ENCODE measurements around the gene CTNS.
A peak's percentile ranks its signal among the peaks of the same experiment; 100 is the strongest.

The CTNS gene

DNA sequence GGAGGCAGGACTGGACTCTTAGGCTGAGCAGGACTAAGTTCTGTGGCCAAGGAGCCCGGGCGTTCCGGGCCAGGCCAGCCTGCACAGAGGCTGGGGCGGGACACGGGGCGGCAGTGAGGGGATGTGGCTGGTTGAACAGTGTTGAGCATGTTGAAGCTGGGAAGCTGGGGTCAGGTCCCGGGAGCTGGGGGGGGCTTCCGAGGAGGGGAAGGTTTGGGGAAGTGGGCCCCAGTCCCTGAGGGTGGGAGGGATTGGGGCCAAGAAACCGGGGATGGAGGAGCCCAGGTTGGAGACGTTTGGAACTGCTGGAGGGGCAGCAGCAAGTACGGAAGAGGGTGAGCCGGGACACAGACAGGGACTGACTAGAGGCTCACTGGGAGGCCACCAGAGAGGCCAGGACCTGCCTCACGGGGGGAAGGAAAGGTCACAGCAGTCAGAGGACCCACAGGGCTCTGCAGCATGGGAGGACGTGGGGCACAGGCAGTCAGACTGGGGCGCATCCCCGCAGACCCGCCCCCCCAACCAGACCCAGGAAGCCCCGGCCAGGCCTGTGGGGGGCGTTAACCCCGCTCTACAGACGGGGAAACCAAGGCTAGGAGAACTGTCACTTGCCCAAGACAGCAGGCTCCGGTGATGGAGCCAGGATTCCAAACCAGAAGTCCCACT, 22.4 kb downstream of the CTNS start:
- Histone ChIP-seq H3K9me3 (ENCODE audit: control insufficient read depth, insufficient read depth, low read depth, low read length) (no peaks in the 10 kb centered on the region), H3K4me3 (ENCODE audit: low read depth, low read length) (no peak overlapping the region), H3K27ac (ENCODE audit: extremely low read depth, low read depth, low read length) (no peak overlapping the region), H3K36me3 (ENCODE audit: control insufficient read depth in 2 of 2, insufficient read depth in 1 of 2, low read length in 2 of 2) (peaks cover 0 to 45% of the 10 kb centered on the region in 2 experiments; a peak in 1 of 3 replicates), H3K4me1 (ENCODE audit: control insufficient read depth, insufficient read depth, low read length) (no peaks in the 10 kb centered on the region)
- TF ChIP-seq GLIS2 (tag by site-specific recombination; IDR thresholded peaks at IDR 0.05) (peak; percentile 41; the same call in 1 of the 2 replicates), OVOL3 (tag by site-specific recombination; IDR thresholded peaks at IDR 0.05) (no peak), ZBTB44 (tag by site-specific recombination; IDR thresholded peaks at IDR 0.05) (no peak), ZNF610 (tag by site-specific recombination; IDR thresholded peaks at IDR 0.05; ENCODE audit: borderline replicate concordance) (no peak)
- ChIA-PET CTCF (interaction anchor here (0.6 to 3.0 kb wide), 3 partner anchors 12 to 58 kb away, joined by 3 to 8 read pairs (median 3); no protein-coding TSS in a partner anchor), POLR2A (interaction anchor here (1.3 to 5.4 kb wide), 4 partner anchors 9 to 23 kb away, joined by 3 to 26 read pairs (median 14); partner anchors contain the start of genes CTNS, SHPK and TAX1BP3)

DNA sequence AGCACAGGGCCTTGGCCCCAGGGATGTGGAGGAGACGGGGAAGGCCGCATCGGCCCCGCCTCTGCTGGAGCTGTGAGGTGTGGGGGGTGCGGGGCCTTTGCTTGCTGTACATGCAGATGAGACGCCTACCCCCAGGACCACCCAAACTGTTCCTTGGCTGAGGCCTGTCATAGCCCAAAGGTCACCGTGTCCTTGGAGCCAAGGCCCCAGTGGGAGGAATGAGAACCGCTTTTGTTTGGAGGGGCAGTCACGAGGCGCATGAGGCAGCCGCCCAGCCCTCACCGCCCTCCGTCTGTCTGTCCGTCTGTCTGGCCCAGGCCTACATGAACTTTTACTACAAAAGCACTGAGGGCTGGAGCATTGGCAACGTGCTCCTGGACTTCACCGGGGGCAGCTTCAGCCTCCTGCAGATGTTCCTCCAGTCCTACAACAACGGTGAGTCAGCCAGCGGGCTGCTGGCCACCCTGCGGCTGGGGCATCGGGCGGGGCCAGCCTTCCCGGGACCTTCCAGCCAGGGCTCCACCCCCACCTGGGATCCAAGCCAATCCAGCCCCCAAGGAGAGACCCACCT, 23.1 kb downstream of the CTNS start:
- ChIA-PET CTCF (interaction anchor here (0.7 to 1.1 kb wide), 2 partner anchors 59 to 78 kb away, joined by 3 read pairs; no protein-coding TSS in a partner anchor), POLR2A (interaction anchor here (1.3 to 5.4 kb wide), 4 partner anchors 8 to 24 kb away, joined by 3 to 26 read pairs (median 14); partner anchors contain the start of genes CTNS, SHPK and TAX1BP3)
- TF ChIP-seq ZIC2 (tag by site-specific recombination; IDR thresholded peaks at IDR 0.05), result peak; percentile 77
- TF ChIP-seq KLF1 (tag by site-specific recombination; IDR thresholded peaks at IDR 0.05), result peak; percentile 28; the same call in 1 of the 2 replicates
- no peak for TF ChIP-seq KLF16 (tag by site-specific recombination; IDR thresholded peaks at IDR 0.05)
- TF ChIP-seq, protein P1, sequence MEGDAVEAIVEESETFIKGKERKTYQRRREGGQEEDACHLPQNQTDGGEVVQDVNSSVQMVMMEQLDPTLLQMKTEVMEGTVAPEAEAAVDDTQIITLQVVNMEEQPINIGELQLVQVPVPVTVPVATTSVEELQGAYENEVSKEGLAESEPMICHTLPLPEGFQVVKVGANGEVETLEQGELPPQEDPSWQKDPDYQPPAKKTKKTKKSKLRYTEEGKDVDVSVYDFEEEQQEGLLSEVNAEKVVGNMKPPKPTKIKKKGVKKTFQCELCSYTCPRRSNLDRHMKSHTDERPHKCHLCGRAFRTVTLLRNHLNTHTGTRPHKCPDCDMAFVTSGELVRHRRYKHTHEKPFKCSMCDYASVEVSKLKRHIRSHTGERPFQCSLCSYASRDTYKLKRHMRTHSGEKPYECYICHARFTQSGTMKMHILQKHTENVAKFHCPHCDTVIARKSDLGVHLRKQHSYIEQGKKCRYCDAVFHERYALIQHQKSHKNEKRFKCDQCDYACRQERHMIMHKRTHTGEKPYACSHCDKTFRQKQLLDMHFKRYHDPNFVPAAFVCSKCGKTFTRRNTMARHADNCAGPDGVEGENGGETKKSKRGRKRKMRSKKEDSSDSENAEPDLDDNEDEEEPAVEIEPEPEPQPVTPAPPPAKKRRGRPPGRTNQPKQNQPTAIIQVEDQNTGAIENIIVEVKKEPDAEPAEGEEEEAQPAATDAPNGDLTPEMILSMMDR (tag by site-specific recombination; IDR thresholded peaks at IDR 0.05), result no peak
- TF ChIP-seq GLIS2 (tag by site-specific recombination; IDR thresholded peaks at IDR 0.05), result peak; percentile 64; the same call in 1 of the 2 replicates
- no peak for TF ChIP-seq HOXA7 (CRISPR knock-in tag; IDR thresholded peaks at IDR 0.05; ENCODE audit: borderline replicate concordance)
- TF ChIP-seq, protein P2, sequence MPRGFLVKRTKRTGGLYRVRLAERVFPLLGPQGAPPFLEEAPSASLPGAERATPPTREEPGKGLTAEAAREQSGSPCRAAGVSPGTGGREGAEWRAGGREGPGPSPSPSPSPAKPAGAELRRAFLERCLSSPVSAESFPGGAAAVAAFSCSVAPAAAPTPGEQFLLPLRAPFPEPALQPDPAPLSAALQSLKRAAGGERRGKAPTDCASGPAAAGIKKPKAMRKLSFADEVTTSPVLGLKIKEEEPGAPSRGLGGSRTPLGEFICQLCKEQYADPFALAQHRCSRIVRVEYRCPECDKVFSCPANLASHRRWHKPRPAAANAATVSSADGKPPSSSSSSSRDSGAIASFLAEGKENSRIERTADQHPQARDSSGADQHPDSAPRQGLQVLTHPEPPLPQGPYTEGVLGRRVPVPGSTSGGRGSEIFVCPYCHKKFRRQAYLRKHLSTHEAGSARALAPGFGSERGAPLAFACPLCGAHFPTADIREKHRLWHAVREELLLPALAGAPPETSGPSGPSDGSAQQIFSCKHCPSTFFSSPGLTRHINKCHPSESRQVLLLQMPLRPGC (tag by site-specific recombination; IDR thresholded peaks at IDR 0.05), result no peak
- H3K4me1 ChIP-seq (ENCODE audit: control insufficient read depth, insufficient read depth, low read length), result no peaks in the 10 kb centered on the region
- no peaks in the 10 kb centered on the region for H3K9me3 ChIP-seq (ENCODE audit: control insufficient read depth, insufficient read depth, low read depth, low read length)
- no peak overlapping the region for H3K4me3 ChIP-seq (ENCODE audit: low read depth, low read length)
- H3K27ac ChIP-seq (ENCODE audit: extremely low read depth, low read depth, low read length), result 0 out of 2 replicates have a peak overlapping the region, but pooled peaks have one; percentile 16
- H3K36me3 ChIP-seq (ENCODE audit: control insufficient read depth in 2 of 2, insufficient read depth in 1 of 2, low read length in 2 of 2), result peaks cover 0 to 52% of the 10 kb centered on the region in 2 experiments; a peak in 1 of 3 replicates

DNA sequence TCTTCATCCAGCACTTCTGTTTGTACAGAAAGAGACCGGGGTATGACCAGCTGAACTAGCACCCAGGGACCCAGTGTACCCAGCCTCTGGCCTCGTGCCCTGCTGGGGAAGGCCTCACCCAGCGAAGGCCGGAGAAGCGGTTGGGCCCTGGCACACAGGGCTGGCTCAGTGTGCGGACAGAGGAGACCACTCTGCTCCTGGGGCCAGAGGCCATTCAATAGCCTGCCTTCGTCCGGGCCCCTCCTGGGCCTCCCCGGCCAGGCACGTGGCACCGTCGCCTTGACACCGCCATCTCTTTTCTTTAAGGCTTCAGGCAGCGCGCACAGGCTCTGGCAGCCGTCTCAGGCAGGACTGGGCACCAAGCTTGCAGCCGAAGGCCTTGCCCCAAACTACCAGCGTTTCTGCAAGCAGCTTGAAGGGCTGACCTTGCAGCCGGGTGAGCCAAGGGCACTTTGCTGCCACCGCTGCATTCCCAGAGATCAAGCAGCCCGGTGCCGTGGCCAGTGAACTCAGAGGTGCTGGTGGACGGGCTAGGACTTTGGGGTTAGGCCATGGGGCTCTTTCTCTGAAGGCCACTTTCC, 23.8 kb downstream of the CTNS start:
- CTCF ChIA-PET, result interaction anchor here (0.7 kb wide), 1 partner anchor 78 kb away, joined by 3 read pairs; no protein-coding TSS in a partner anchor
- POLR2A ChIA-PET, result interaction anchor here (0.5 to 5.4 kb wide), 5 partner anchors 7 to 138 kb away, joined by 3 to 26 read pairs (median 6); partner anchors contain the start of genes CTNS, SHPK and TAX1BP3
- no peak overlapping the region for H3K4me3 ChIP-seq (ENCODE audit: low read depth, low read length)
- H3K4me1 ChIP-seq (ENCODE audit: control insufficient read depth, insufficient read depth, low read length), result no peaks in the 10 kb centered on the region
- TF ChIP-seq ZNF473 (tag by site-specific recombination; IDR thresholded peaks at IDR 0.05) (no peak), KLF9 (tag by site-specific recombination; IDR thresholded peaks at IDR 0.05; ENCODE audit: low read depth) (no peak)
- H3K27ac ChIP-seq (ENCODE audit: extremely low read depth, low read depth, low read length), result no peak overlapping the region
- H3K36me3 ChIP-seq (ENCODE audit: control insufficient read depth in 2 of 2, insufficient read depth in 1 of 2, low read length in 2 of 2), result peaks cover 0 to 57% of the 10 kb centered on the region in 2 experiments; a peak in 1 of 3 replicates
- no peaks in the 10 kb centered on the region for H3K9me3 ChIP-seq (ENCODE audit: control insufficient read depth, insufficient read depth, low read depth, low read length)

Data from HEK293 (cell line).